K562 (cell line): ENCODE results near the gene SPINK5.

ENCODE experiments used
- CAMTA2 ChIP-seq: fragments of 250-450 bp; sonication (Bioruptor Pico); conservative IDR thresholded peaks from 2 replicates; pipeline ENCODE4 v1.5.1; 2022
- PHF8 ChIP-seq: fragments of 200-600 bp; sonication (generic); IDR thresholded peaks from 2 replicates; pipeline ENCODE4 v1.6.1; 2012; ENCODE audit warnings: mixed run types, mild to moderate bottlenecking, inconsistent platforms, low read length, moderate library complexity, borderline replicate concordance
- RHOXF2B ChIP-seq: fragments of 250-450 bp; sonication (Bioruptor Pico); conservative IDR thresholded peaks from 2 replicates; pipeline ENCODE4 v1.5.1; 2021
- SMC3 ChIP-seq: conservative IDR thresholded peaks from 2 replicates; pipeline ENCODE4 v1.6.1; 2011; ENCODE audit warnings: low read depth, low read length, improper control_type of control experiment; ENCODE audit not compliant: insufficient read depth
- ZKSCAN1 ChIP-seq: fragments of 150-350 bp; IDR thresholded peaks from 2 replicates; pipeline ENCODE4 v1.6.1; 2016; ENCODE audit warnings: low read depth, low read length

- TF ChIP-seq PHF8 = no peak
- no peak for TF ChIP-seq RHOXF2B (CRISPR knock-in tag)
- no peak for TF ChIP-seq CAMTA2
- no peak for TF ChIP-seq ZKSCAN1
- no peak for TF ChIP-seq SMC3
These were observed 11.7 kb downstream of the SPINK5 start for GRCh38 chr5:148075529-148075928.
